Right renal pelvis (tissue), 4 donors: Measurements from ENCODE around the gene STK32B. TPM values are rescaled to one million over a fixed set of nuclear protein-coding genes. Genes with fewer than 3 reads are reported as not detected.

Experiments used
- DNase-seq, 4 donors: peaks; one replicate each; pipeline ENCODE4 v3.0.0-alpha.2; 2013; ENCODE audit warnings: low read depth in 4 of 4, low spot score in 3 of 4, missing footprints in 1 of 4
- polyA plus RNA-seq, 4 donors: library from polyadenylated mRNA; unstranded; fragments of 120-200 nt; gene quantifications; one replicate each; pipeline ENCODE4 v1.2.1, GENCODE V29; 2013; ENCODE audit not compliant: insufficient read length in 4 of 4

The STK32B gene
- polyA plus RNA-seq, 4 donors, result 8.9 to 13.5 (median 9.7) TPM

DNA sequence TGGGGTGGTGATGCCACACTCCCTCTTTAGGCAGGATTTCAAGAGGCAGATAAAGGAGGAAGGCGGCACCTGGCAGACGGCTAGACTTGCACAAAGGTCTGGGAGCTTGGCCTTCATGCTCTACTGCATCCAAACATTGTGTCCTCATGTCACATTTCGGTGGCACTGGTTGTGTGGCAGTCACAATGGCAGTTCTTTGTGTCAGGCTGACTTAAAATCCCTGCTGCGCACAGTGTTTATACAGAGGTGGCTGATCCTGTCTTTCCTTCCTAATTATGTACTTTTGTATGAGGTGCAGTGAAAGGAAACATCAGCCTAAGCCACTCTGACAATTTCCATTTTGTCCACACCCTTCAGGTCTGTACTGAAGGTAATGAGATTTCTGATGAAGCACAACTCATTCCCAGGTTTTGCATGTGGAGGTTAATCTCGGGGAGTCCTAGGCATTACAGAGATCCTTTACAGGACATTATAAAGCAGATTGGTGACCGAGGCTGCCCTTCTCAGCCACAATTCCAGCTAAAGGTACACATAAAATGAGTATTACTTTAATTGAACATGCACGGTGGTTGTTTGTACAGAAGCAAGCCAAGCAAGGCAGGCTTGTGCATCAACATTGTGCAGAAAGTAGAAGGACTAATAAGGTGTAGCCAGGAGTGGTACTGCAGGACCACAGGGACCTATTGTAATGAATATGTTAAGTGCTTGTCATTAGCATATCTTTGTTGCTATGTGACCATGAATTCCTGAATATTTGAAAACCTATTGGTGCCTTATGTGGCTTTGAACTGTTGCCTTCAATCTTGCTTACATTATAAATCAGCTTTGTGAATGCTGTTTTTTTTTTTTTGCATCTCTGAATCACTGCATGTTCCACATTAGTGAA lies 147.6 kb downstream of the STK32B start:
- no peak for DNase-seq

DNA sequence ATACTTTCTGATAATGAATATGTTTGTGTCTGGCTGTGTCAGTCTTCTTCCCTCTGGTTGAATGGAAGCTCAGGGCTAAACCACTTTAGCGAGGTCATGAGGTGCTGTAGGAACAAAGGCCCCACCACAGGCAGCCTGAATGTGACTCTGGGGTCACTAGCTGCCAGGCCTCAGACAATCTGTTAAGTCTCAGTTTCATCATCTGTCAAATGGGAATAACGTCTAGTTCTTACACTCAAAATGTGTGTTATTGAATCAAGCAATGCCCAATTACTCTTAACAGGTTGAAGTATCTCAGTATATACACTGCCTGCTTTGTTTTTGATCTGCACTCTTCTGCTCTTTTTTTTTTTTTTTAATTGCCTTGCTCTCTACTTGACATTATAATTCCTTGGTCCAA lies 148.6 kb downstream of the STK32B start:
- DNase-seq, result no peak

DNA sequence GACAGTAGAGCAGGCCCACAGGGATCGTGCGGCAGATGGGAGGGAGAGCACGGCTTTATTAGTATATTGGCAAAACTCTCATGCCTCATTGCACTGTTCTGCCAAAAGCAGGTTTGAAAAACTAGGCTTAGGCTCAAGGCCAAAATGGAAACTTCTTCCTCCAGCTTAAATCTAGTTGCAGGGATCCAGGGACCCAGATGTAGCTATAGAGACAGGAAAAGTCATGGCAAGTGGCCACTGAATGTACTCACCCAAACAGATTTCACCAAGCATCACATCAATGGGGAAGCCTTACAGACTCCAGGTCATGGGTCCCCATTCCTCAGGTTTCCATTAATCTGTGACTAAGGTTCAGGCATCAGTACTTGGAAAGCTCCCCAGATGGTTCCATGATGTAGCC lies 149.2 kb downstream of the STK32B start:
- no peak for DNase-seq

DNA sequence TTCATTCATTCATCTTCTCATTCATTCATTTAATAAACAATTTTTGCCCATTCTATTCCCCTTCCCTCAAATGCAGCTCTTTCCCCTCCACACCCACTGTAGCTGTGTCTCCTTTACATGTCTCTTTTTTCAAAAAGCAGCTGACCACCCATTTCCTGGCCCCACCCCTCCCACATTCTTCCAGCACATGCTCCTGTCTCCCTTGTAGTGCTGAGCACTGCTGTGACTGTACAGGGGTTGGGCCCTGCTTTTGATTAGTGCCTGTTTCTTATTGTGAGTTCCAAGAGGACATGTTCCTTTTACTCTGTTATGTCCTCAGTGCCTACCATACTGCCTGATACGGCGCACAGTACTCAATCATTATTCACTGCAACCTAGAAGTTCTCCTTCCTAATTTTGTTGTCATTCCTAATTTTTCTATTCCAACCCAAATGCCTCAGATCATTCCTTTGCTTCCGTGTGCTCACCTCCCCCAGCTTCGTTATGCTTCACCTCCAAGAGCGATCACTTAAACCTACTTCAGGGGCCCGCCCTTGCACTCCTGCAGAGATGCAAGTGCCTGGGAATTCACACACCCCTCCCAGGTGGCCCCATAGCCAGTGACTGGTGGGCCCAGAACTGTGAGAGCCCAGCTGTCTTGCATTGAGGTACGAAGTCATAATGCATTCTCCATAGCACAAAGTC lies 152.2 kb downstream of the STK32B start:
- DNase-seq, result no peak

DNA sequence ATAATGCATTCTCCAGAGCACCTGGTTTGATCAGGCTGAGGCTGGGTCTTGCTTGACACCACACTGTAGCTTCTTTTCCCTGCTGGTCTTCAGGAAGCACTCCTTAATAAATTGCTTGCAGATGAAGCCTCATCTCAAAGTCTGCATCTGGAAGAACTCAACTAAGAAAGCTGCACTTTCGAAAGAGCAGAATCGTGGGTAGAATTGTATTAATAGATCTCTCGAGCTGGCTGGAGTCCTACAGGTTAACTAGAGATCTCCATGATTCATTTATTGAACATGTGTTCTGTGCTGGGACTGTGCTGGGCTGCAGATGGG lies 152.7 kb downstream of the STK32B start:
- DNase-seq, result no peak

DNA sequence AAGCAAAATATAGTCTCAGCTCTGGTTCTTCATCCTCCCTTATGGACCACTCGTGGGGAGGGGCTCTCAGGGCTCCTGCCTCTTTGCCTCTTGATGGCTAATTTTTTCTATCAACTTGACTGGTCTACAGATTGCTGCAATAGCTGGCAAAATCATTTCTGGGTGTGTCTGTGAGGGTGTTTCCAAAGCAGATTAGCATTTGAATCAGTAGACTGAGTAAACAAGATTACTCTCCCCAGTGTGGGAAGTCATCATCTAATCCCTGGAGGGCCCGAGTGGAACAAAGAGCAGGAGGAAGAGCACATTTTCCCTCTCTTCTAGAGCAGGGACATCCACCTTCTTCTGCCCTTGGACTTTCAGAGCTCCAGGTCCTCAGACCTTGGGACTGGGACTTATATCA lies 153.5 kb downstream of the STK32B start:
- no peak for DNase-seq

DNA sequence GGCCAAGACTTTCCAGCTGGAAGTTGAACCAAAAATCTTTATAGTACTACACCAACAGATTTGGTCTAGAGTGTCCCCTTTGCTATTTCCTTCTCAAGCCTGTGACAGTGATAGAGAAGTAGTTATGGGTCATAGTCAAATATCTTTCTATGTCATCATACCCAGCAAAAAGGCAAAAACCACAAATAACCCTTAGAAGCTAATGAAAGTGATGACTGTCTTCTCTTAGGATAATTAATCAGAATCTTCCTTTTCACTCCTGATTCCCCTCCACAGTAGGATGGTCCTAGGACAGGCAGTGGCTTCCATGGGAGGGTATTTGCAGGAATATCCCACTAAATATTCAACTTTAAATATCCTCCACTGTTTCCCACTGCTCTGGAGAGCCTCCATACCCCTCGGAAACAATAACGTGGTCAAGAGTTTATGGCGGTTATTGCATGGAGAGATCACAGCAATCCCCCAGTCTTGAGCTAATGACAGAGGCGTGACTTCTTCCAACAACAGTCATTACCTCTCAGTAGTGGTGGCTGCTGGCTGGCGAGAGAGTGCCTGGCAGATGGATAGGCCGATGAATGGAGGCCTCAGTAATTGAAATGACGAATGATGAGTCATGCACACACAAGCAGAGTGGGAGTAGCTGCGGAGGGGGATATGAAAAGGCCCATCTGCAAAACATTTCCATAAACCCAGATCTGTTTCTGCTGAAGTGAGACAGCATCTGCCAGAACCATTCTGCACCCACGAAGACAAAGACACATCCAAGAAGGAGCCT lies 154.9 kb downstream of the STK32B start:
- no peak for DNase-seq

DNA sequence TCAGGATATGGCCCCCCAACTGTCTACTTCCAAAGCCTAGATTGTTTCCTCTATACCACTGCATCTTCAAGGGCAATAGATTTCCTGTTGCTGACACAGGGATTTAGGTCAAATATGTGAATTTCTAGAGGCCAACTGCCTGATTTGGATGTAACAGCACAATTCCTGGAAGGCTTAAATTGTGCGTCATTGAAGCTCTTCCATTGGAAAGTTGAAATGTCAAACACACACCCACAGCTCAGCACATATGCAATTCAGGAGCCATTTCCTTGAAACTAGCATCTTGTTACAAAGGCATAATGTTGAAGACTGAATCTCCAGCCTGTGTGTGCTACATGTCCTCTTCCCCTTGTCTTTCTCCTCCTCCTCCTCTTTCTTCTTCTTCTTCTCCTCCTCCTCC lies 158.6 kb downstream of the STK32B start:
- no peak for DNase-seq

DNA sequence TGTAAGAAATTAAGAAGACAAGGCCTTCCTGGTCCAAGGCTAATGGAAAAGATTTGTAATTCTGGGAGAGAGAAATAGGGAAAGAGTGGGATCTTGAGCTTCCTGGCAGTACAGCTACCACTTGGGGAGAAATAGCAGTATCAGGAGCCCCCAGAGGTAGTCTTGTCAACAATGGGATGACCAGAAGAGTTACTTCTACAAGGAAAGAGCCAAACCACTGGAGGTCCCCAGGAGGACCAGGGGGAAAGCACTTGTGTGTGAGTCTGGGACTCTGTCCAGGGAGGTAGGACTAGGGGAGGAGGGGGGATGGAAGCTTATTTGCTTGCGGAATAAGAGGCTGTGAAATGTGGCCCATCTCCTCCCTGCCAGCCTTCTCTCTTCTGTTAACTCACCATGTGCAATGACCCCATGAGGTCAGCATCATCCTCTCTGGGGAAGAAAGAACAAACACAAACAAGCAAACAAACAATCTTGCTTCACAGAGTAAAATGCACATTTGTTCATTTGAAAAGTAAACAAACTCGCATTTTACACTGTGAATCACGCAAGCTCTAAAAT lies 160.1 kb downstream of the STK32B start:
- no peak for DNase-seq

DNA sequence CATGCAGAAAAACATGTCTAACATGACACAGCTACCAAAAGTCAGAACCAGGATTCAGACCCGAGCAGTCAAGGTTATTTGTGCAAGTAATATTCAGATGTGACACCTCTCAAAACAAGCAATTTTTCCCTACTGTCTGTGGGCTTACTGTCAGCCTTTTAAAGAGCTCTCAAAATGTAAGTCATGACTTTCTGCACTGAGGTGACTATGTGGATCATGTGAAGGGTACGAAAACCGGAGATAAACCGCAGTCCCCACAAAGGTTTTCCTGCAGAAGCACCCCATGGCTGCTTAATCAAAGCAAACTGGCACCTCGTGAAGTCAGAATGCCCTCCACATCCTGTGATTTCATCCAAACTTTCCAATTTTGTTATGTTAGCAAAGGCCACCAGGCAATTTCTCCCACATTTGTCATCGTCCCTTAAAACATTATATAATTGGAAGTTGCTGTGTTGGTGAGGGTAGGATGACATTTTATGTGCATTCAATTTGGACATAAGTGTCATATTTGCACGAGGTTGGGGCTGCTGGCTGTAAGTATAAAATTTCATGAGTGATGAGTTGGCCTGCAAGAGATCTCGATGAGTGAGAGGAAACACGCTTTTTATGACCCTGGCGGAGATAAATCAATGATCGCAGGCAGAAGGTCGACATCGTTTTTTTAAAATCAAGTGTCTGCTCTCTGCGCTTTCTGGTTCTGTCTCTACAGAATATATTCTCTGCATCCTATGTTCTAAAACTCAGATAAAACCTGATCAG lies 161.2 kb downstream of the STK32B start:
- no peak for DNase-seq

DNA sequence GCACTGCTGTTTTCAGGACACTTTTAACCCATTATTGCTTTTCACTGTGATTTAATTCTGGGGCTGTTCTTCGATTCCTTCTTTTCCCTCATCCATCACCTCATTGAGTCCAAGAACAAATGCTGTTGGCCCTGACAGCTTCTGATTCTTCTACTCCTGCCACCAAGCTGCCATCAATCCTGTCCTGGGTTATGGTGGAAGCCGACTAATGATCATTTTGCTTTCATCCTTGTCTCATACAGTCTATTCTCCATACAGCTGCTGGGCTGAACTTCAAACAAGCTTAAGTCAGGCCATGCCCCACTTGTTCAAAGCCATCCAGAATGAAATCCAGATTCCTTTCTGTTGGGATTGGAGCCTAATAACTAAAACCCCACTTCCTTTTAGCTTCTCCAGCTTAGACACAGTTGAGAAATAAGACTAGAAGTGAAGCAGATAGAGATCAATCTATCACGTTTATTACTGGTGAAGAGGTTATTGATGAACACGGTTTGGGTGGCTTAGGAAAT lies 161.9 kb downstream of the STK32B start:
- no peak for DNase-seq

DNA sequence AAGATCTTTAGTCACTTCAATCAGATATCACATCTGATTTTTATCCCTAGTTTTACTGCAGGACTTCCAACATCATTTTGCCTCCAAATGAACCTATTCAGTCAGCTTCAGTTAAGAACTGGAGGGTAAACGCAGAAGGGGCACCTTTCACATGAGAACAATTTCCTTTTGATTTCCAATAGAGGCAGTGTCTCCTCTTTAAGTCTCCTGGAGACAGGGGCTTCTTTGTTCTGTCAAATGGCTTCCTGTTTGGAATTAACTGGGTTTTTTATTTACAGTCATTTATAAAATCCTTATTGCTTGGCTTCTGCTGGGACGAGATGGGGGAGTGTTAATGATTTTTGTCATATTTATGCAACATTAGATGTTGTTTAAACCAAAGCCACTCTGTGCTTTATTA lies 164.0 kb downstream of the STK32B start:
- no peak for DNase-seq

DNA sequence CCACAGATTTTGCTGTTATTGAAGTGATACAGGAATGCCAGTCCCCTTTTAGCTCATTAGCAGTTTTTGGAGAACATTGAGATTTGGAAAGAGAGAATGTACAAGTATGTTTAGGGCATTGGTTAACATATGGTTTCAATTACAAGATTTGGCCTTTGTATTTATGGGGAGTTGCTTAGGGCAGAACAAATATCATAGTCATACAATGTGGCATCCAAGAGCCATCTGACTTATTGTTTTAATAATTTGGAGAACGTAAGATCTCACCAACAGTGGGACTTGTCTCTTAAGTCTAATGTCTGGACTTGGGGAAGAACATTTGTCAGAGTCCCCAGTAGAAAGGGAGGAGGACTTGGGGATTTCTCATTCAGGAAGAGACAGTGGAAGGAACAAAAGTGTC lies 166.1 kb downstream of the STK32B start:
- no peak for DNase-seq

DNA sequence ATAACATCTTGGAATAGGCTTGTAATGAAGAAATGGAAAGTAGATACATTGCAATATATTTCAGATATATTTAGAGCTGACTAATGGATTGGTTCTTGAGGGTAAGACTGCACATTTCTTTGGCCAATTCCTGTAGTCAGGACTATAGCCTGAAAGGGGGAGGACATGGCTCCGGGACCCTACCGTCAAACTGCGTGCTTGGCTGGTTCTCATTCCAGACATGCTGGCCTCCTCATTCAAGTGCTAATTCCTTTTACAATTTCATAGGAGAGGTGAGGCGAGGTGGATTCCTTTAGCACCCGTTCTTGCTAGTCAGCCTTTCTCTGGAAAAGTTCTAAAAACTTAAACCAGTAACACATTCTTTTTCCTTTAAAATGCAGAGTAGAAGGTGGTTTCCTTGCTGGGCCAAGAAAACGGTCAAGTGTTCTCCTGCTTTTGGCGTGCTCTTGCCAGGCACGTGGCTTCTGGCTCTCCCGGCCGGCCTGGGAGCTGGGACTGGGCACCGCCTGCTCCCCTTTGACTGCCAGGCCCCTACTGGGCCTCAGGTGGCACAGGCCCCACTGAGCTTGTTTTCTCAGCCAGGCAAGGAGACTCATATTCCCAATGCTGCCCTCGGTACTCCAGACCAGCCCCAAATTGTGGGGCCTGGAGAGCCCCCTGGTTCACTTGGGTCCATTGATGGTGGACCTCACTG lies 167.2 kb downstream of the STK32B start:
- DNase-seq, result no peak

DNA sequence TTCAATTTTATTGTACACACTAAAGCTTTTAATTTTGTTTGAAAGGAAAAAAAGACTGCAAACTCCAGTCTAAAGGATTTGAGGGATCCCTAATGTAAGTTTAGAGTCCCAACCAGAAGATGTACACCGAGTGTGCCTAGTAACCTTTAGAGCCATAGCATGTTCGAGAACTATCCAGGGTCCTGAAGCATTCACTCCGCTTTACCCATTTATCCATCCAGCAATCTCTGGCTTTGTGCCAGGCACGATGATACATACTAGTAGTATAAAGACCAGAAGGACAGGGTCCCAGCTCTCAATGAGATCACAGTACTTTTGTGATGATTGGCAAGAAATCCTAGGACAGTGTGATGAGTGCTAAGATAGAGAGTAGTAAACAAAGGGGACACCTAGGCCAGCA lies 168.7 kb downstream of the STK32B start:
- peak; percentile 12 to 16 (median 13) for DNase-seq

DNA sequence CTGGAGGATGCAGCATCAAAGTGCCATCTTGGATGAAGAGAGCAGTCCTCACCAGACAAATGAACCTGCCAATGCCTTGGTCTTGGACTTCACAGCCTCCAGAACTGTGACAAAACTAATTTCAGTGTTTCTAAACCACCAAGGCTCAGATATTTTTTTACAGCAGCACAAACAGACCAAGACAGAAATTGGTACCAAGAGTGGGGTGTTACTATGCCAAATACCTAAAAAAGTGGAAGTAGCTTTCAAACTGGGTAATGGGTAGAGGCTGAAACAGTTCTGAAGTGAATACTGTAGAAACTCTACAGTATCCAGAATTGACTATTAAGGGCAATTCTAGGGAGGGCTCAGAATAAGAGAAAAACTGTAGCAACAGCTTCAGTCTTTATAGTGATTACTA lies 170.8 kb downstream of the STK32B start:
- DNase-seq, result no peak

DNA sequence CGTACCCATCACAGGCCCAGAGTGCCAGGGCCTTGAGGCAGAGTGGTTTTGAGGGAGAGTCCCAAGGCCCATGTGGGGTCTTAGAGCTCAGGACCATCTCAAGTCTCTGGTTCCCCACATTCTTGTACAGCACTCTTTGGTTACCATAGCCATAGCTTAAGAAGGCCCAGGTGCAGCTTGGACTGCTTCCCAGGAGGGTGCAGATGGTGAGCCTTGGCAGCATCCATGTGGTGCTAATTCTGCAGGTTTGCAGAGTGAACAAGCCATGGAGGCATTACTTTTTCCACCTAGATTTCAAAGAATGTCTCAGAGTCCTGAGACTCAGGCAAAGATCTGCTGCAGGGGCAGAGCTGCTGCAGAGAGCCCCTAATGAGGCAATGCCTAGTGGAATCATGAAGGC lies 171.7 kb downstream of the STK32B start:
- no peak for DNase-seq

DNA sequence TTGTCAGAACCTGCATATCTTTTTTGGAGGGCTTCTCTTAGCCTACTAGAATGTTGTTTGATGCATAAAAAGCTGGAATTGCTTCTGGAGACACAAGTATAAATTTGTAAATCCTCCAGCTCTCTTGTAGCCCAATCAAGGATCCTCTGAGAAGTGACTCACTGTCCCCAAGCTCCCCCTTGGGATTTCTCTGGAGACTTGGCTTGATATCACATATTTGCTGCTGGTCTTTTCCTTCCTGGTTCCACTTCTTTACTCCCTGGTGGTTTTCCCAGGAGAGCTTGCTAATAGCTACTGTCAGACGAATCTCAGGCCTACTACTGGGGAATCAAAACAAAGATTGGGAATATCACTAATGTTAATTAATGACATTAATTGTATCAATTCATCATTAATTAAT lies 173.1 kb downstream of the STK32B start:
- no peak for DNase-seq

DNA sequence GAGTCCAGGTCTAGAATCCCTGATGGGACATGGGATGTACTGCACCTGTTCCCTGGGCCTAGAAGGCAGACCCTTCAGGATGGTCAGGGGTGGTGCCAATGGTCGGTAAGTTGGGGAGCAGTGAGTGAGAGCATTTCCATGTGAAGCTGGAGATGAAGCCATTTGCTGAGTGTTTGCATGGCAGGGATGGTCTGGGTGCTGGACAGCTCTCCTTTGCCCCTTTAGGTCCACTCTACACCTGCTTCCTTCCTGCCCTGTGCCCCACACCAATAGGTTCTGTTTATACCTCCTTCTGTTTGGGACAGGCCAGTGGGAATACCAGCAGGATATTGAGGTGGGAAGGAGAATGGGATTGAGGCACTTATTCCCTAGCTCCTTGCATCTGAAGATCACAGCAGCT lies 181.3 kb downstream of the STK32B start:
- DNase-seq, result no peak
